Parathyroid adenoma (tissue), 2 donors: ENCODE results near the gene LLGL1.
A peak's percentile ranks its signal among the peaks of the same experiment; 100 is the strongest.

ENCODE experiments used
- H2AFZ ChIP-seq: fragments of 300-600 bp; sonication (generic); one replicate; pipeline ENCODE4 v1.7.0; 2017; ENCODE audit warnings: antibody characterized with exemption, mild to moderate bottlenecking
- H3K27ac ChIP-seq: fragments of 300-600 bp; sonication (generic); one replicate; pipeline ENCODE4 v1.7.0; 2017
- H3K27me3 ChIP-seq: fragments of 300-600 bp; sonication (generic); one replicate; pipeline ENCODE4 v1.7.0; 2017; ENCODE audit warnings: low read length; ENCODE audit not compliant: control insufficient read depth, insufficient read depth
- H3K36me3 ChIP-seq: fragments of 300-600 bp; sonication (generic); one replicate; pipeline ENCODE4 v1.7.0; 2017; ENCODE audit warnings: low read length; ENCODE audit not compliant: control insufficient read depth, insufficient read depth
- H3K4me1 ChIP-seq: fragments of 300-600 bp; sonication (generic); one replicate; pipeline ENCODE4 v1.7.0; 2017; ENCODE audit warnings: control low read depth
- H3K4me2 ChIP-seq: fragments of 300-600 bp; sonication (generic); one replicate; pipeline ENCODE4 v1.7.0; 2017; ENCODE audit warnings: low read length
- H3K4me3 ChIP-seq: fragments of 300-600 bp; sonication (generic); one replicate; pipeline ENCODE4 v1.7.0; 2017; ENCODE audit warnings: low read depth, low read length
- H3K79me2 ChIP-seq: fragments of 300-600 bp; sonication (generic); one replicate; pipeline ENCODE4 v1.7.0; 2017; ENCODE audit warnings: control low read depth
- H3K9ac ChIP-seq: fragments of 300-600 bp; sonication (generic); one replicate; pipeline ENCODE4 v1.7.0; 2017; ENCODE audit warnings: mild to moderate bottlenecking
- H3K9me3 ChIP-seq: fragments of 300-600 bp; sonication (generic); one replicate; pipeline ENCODE4 v1.7.0; 2017; ENCODE audit warnings: low read length; ENCODE audit not compliant: control insufficient read depth
- TF ChIP-seq, protein P1 (sequence below): fragments of 300-600 bp; sonication (generic); IDR thresholded peaks from one replicate; pipeline ENCODE4 v1.7.0; 2017; ENCODE audit warnings: antibody characterized with exemption, mild to moderate bottlenecking
- donor health status: primary hyperparathyroidism.

The LLGL1 gene

GRCh38 chr17:18186627-18186982 is 38.8 kb upstream of the LLGL1 start:
- H2AFZ ChIP-seq = no peak overlapping the region
- peak overlapping the region; percentile 90 for H3K4me3 ChIP-seq
- H3K27ac ChIP-seq = no peak overlapping the region
- no peaks in the 10 kb centered on the region for H3K36me3 ChIP-seq
- H3K79me2 ChIP-seq = peaks cover 70% of the 10 kb centered on the region
- peak overlapping the region; percentile 99 for H3K4me2 ChIP-seq
- H3K27me3 ChIP-seq = no peaks in the 10 kb centered on the region
- TF ChIP-seq, protein P1, sequence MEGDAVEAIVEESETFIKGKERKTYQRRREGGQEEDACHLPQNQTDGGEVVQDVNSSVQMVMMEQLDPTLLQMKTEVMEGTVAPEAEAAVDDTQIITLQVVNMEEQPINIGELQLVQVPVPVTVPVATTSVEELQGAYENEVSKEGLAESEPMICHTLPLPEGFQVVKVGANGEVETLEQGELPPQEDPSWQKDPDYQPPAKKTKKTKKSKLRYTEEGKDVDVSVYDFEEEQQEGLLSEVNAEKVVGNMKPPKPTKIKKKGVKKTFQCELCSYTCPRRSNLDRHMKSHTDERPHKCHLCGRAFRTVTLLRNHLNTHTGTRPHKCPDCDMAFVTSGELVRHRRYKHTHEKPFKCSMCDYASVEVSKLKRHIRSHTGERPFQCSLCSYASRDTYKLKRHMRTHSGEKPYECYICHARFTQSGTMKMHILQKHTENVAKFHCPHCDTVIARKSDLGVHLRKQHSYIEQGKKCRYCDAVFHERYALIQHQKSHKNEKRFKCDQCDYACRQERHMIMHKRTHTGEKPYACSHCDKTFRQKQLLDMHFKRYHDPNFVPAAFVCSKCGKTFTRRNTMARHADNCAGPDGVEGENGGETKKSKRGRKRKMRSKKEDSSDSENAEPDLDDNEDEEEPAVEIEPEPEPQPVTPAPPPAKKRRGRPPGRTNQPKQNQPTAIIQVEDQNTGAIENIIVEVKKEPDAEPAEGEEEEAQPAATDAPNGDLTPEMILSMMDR = no peak
- H3K9ac ChIP-seq = no peak overlapping the region
- H3K9me3 ChIP-seq = no peaks in the 10 kb centered on the region
- peaks cover 56% of the 10 kb centered on the region for H3K4me1 ChIP-seq

GRCh38 chr17:18187226-18187625 is 38.2 kb upstream of the LLGL1 start:
- peaks cover 57% of the 10 kb centered on the region for H3K4me1 ChIP-seq
- TF ChIP-seq, protein P1 = no peak
- H3K4me2 ChIP-seq = peak overlapping the region; percentile 99
- no peak overlapping the region for H3K27ac ChIP-seq
- H3K9ac ChIP-seq = no peak overlapping the region
- no peaks in the 10 kb centered on the region for H3K27me3 ChIP-seq
- H2AFZ ChIP-seq = no peak overlapping the region
- H3K79me2 ChIP-seq = peaks cover 76% of the 10 kb centered on the region
- no peaks in the 10 kb centered on the region for H3K36me3 ChIP-seq
- no peaks in the 10 kb centered on the region for H3K9me3 ChIP-seq
- H3K4me3 ChIP-seq = peak overlapping the region; percentile 90

DNA sequence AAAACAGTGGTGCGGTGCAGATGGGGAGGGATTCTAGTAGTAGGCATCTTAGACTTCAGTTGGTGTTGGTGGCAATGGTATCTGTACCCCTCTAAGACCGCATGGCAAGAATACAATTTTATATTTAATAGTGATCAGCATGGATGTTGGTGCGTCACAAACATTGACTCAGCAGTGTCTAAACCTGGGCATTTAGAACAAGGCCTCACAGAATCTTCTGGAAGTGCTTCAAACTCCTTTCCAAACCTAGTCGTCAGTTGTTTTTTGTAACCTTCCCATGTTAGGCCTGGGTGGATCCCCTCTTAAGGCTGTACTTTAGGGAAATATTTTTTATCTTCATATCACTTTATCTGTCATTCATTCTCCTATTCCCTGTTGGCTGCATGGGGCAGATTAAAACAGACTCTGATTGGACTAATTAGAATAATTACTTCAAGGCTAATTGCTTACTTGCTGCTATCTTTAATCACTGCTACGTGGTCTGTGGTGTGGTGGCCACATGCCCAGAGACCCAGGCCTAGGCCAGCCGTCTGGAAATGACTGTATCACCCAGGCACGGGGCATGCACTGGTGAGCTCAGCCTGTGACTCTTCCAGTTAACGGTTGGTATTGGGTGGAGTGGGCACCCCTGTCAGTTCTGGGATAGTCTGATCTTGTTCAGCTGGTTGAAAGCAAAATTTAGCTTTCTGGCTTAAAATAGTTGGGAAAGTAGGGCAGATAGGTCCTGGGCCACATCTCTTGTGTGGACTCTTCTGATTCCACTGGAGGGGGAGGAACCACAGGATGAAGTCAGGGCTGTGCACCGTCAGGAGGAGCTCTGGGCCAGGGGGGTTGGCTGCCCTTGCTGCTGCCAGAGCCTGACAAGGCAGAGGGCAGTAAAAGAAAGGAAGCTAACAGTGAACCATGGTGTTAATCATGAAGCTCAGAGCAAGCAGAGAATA is 37.3 kb upstream of the LLGL1 start:
- H3K36me3 ChIP-seq = no peaks in the 10 kb centered on the region
- peaks cover 54% of the 10 kb centered on the region for H3K4me1 ChIP-seq
- H3K9ac ChIP-seq = no peak overlapping the region
- H3K4me3 ChIP-seq = peak overlapping the region; percentile 35
- H3K4me2 ChIP-seq = peak overlapping the region; percentile 13
- no peaks in the 10 kb centered on the region for H3K27me3 ChIP-seq
- H2AFZ ChIP-seq = no peak overlapping the region
- H3K27ac ChIP-seq = no peak overlapping the region
- TF ChIP-seq, protein P1 = no peak
- H3K79me2 ChIP-seq = peaks cover 82% of the 10 kb centered on the region
- no peaks in the 10 kb centered on the region for H3K9me3 ChIP-seq

DNA sequence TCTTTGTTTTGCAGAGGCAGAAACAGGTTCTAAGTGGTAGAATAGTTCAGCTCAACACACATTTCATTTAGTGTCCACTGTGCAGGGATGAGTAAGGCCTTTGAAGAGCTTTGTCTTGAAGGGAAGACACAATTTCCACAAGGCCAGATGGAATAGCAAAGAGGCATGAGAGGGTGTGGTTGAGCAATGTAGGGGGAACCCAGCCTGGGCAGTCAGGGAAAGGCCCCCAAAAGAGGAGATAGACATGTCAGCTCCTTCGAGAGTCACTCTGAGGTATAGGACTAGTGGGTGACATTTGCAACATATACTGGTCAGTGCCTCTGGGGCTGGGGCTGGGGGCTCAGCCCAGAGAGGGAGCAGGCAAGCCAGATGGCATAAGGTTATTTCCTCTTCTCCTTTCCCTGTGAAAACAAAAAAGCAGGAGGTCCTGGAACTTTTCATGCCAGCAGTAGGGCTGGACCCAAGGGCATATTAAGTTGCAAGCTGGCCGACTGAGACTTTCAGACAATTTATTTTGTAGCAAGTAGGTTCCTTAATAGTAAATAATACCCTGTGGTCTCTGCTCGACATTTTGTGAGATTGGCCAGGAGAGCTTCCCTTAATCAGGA is 34.7 kb upstream of the LLGL1 start:
- H3K4me2 ChIP-seq = peak overlapping the region; percentile 9
- H3K9ac ChIP-seq = no peak overlapping the region
- H3K27me3 ChIP-seq = no peaks in the 10 kb centered on the region
- H3K9me3 ChIP-seq = no peaks in the 10 kb centered on the region
- H3K27ac ChIP-seq = peak overlapping the region; percentile 45
- H3K4me3 ChIP-seq = no peak overlapping the region
- peaks cover 82% of the 10 kb centered on the region for H3K79me2 ChIP-seq
- H2AFZ ChIP-seq = no peak overlapping the region
- H3K36me3 ChIP-seq = no peaks in the 10 kb centered on the region
- TF ChIP-seq, protein P1 = no peak
- peaks cover 51% of the 10 kb centered on the region for H3K4me1 ChIP-seq
